Neural crest cell (in vitro differentiated cells): ENCODE results near the gene FAM184A. TPM values are rescaled to one million over a fixed set of nuclear protein-coding genes. Genes with fewer than 3 reads are reported as not detected.

Source experiments
- DNase-seq: peaks from one replicate; pipeline ENCODE4 v3.0.0; 2021; ENCODE audit warnings: low read depth, mixed read lengths, low spot score
- H3K27ac Mint-ChIP-seq: one replicate; pipeline ENCODE4 v1.8.0; 2021; ENCODE audit warnings: mild to moderate bottlenecking, mixed read lengths; ENCODE audit not compliant: unreplicated experiment
- H3K27me3 Mint-ChIP-seq: 2 replicates; pipeline ENCODE4 v1.8.0; 2021; ENCODE audit warnings: low read depth, mild to moderate bottlenecking, mixed read lengths
- H3K36me3 Mint-ChIP-seq: 2 replicates; pipeline ENCODE4 v1.8.0; 2021; ENCODE audit warnings: low read depth, mild to moderate bottlenecking, mixed read lengths
- H3K4me1 Mint-ChIP-seq: 2 replicates; pipeline ENCODE4 v1.8.0; 2021; ENCODE audit warnings: mixed read lengths
- H3K4me3 Mint-ChIP-seq: one replicate; pipeline ENCODE4 v1.8.0; 2021; ENCODE audit warnings: mild to moderate bottlenecking, mixed read lengths
- H3K9me3 Mint-ChIP-seq: 2 replicates; pipeline ENCODE4 v1.8.0; 2021; ENCODE audit warnings: mixed read lengths
- total RNA-seq: library from RNA; stranded (reverse); gene quantifications from 2 replicates; pipeline ENCODE4 v1.2.1, GENCODE V29; 2021
- TF ChIP-seq, protein P1 (sequence below): fragments of 200-600 bp; sonication (generic); conservative IDR thresholded peaks from 2 replicates; pipeline ENCODE4 v1.5.0; 2021; ENCODE audit warnings: antibody characterized with exemption, mild to moderate bottlenecking

Gene FAM184A
- total RNA-seq, 1 donor from 2014 or later: 7.6 TPM

DNA sequence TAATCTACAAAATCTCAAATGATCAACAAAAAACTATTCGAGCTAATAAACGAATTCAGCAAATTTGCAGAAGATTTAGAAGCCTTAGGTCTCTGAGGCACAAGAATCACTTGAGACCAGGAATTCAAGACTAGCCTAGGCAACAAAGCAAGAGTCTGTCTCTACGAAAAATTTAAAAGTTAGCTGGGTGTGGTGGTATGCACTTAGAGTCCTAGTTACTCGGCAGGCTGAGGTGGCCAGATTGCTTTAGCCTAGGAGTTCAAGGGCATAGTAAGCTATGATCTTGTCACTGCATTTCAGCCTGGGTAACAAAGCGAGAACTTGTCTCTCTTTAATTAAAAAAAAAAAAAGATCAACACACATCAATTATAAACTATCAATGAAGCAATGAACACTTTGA lies 34.2 kb downstream of the FAM184A start:
- Mint-ChIP-seq H3K27ac (no peak overlapping the region), H3K9me3 (peaks cover 13% of the 10 kb centered on the region), H3K27me3 (no peaks in the 10 kb centered on the region), H3K36me3 (peaks cover 9% of the 10 kb centered on the region), H3K4me3 (no peak overlapping the region), H3K4me1 (no peaks in the 10 kb centered on the region)
- DNase-seq: no peak
- TF ChIP-seq, protein P1, sequence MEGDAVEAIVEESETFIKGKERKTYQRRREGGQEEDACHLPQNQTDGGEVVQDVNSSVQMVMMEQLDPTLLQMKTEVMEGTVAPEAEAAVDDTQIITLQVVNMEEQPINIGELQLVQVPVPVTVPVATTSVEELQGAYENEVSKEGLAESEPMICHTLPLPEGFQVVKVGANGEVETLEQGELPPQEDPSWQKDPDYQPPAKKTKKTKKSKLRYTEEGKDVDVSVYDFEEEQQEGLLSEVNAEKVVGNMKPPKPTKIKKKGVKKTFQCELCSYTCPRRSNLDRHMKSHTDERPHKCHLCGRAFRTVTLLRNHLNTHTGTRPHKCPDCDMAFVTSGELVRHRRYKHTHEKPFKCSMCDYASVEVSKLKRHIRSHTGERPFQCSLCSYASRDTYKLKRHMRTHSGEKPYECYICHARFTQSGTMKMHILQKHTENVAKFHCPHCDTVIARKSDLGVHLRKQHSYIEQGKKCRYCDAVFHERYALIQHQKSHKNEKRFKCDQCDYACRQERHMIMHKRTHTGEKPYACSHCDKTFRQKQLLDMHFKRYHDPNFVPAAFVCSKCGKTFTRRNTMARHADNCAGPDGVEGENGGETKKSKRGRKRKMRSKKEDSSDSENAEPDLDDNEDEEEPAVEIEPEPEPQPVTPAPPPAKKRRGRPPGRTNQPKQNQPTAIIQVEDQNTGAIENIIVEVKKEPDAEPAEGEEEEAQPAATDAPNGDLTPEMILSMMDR: no peak

DNA sequence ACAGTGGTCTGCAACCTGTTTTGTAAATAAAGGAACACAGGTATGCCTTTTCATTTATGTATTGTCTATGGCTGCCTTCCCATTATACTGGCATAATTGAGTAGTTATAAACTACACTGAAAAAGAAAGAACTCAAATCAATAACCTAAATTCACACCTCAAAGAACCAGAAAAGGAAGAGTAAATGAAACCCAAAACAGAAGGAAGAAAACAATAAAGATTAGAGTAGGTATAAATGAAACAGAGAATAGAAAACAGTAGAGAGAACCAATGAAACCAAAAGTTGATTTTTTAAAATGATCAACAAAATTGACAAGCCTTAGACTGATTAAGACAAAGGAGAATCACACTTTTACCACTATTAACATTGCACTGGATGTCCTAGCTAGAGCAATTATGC lies 34.7 kb downstream of the FAM184A start:
- Mint-ChIP-seq H3K4me3 (no peak overlapping the region), H3K9me3 (peaks cover 12% of the 10 kb centered on the region), H3K36me3 (peaks cover 9% of the 10 kb centered on the region), H3K4me1 (no peaks in the 10 kb centered on the region), H3K27ac (no peak overlapping the region), H3K27me3 (no peaks in the 10 kb centered on the region)
- TF ChIP-seq, protein P1: no peak
- DNase-seq: no peak

DNA sequence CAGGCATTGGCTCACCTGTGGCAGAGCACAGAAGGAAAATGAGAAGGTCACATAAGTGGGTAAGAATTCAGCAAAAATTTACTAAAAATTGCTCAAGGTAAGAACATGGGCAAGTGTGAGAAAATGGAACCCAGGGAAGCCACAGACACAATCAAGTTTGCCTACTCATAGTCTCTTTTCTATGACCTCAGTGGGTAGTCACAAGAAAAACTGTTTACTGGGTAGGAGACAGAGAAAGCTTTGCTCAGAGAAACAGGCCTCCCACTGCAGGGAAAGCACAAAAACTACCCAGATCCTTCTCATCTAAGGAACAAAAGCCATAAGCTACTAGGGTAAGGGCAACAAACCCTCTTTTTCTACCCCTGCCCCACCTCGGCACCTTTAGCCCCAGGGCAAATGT lies 35.2 kb downstream of the FAM184A start:
- no peaks in the 10 kb centered on the region for H3K4me1 Mint-ChIP-seq
- H3K27ac Mint-ChIP-seq: no peak overlapping the region
- H3K27me3 Mint-ChIP-seq: no peaks in the 10 kb centered on the region
- peaks cover 5% of the 10 kb centered on the region for H3K36me3 Mint-ChIP-seq
- no peak for DNase-seq
- TF ChIP-seq, protein P1: no peak
- H3K4me3 Mint-ChIP-seq: no peak overlapping the region
- H3K9me3 Mint-ChIP-seq: peaks cover 7% of the 10 kb centered on the region

DNA sequence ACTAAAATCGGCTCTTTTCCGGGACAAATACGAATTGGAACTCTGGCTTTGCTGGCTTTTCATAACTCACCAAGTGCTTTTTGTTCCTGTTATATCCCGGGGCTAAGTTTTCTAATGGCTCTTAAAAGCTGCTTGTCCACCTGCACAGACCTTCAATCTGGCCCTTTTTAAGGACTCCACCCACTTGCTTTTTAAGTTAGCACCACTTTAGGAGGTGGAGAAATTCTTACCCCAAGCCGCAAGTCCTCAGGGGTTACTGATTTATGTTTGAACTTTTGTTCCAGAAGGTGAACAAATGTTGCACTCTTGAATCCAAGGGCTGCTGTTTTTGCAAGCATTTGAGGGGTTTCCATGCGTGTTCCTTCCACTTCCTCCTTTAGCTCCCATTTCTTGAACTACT lies 37.8 kb downstream of the FAM184A start:
- Mint-ChIP-seq H3K27ac (no peak overlapping the region), H3K4me3 (no peak overlapping the region), H3K36me3 (no peaks in the 10 kb centered on the region), H3K27me3 (no peaks in the 10 kb centered on the region), H3K4me1 (peaks cover 2% of the 10 kb centered on the region), H3K9me3 (no peaks in the 10 kb centered on the region)
- no peak for DNase-seq
- TF ChIP-seq, protein P1: no peak

DNA sequence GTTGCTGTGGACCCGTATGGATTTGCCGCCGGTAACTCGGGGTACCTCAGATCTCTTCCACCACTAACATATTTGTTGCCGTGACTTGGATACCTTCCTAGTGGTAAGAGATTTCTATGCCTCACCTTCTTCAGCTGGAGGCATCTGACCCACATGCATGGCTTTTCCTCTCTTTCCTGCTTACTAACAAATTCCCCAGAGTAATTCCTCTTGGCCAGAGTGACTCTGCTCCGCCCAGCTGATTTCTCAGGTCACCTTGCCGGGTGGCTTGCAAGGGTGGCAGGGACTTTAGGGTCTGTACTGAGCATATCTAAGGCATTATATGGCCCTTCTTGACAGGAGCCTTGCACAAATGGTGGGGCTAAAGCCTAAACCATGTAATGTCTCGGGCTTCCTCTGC lies 38.2 kb downstream of the FAM184A start:
- H3K9me3 Mint-ChIP-seq: no peaks in the 10 kb centered on the region
- TF ChIP-seq, protein P1: no peak
- no peak overlapping the region for H3K27ac Mint-ChIP-seq
- no peak for DNase-seq
- H3K27me3 Mint-ChIP-seq: no peaks in the 10 kb centered on the region
- no peaks in the 10 kb centered on the region for H3K36me3 Mint-ChIP-seq
- H3K4me1 Mint-ChIP-seq: peaks cover 5% of the 10 kb centered on the region
- no peak overlapping the region for H3K4me3 Mint-ChIP-seq
